Measurements from ENCODE around the gene SNX25.

DNA sequence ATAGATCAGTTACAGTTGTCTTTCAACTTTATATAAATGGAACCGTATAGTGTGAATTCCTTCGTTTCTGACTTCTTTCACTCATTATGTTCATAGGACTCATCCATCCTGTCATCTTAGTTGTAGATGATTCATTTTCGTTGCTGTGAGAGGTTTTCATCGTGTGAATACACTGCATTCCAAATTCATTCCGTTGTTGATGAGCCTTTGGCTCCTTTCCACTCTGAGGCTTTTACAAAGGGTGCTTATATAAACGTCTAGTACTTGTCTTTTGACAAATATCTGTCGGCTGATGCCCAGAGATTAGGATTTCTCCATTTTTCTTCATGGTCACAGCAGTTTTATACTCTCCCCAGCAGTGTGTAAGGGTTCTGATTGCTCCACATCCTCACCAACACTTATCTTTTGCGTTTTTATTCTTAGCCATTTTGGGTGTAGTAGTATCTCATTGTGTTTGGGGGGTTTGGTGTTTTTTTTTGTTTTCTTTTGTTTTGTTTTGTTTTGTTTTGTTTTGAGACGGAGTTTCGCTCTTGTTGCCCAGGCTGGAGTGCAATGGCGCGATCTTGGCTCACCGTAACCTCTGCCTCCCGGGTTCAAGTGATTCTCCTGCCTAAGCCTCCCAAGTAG is 137.7 kb downstream of the SNX25 start:
- TF ChIP-seq, protein P1, sequence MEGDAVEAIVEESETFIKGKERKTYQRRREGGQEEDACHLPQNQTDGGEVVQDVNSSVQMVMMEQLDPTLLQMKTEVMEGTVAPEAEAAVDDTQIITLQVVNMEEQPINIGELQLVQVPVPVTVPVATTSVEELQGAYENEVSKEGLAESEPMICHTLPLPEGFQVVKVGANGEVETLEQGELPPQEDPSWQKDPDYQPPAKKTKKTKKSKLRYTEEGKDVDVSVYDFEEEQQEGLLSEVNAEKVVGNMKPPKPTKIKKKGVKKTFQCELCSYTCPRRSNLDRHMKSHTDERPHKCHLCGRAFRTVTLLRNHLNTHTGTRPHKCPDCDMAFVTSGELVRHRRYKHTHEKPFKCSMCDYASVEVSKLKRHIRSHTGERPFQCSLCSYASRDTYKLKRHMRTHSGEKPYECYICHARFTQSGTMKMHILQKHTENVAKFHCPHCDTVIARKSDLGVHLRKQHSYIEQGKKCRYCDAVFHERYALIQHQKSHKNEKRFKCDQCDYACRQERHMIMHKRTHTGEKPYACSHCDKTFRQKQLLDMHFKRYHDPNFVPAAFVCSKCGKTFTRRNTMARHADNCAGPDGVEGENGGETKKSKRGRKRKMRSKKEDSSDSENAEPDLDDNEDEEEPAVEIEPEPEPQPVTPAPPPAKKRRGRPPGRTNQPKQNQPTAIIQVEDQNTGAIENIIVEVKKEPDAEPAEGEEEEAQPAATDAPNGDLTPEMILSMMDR (conservative IDR thresholded peaks at IDR 0.05; ENCODE audit: low read depth, low read length): no peak
- TF ChIP-seq EZH2 (IDR thresholded peaks at IDR 0.05; ENCODE audit: low read length, unreplicated experiment): no peak
- no peak for TF ChIP-seq EZH2phosphoT487 (IDR thresholded peaks at IDR 0.05; ENCODE audit: borderline replicate concordance, low read length)

Data from PC-3 (cell line).